Measurements from ENCODE around the gene MFSD6. TPM values are rescaled to one million over a fixed set of nuclear protein-coding genes. Genes with fewer than 3 reads are reported as not detected.
A peak's percentile ranks its signal among the peaks of the same experiment; 100 is the strongest.

The MFSD6 gene
- total RNA-seq, 1 donor from 2014 or later = 55.8 TPM

GRCh38 chr2:190410166-190410565, 2.0 kb downstream of the MFSD6 start:
- ATAC-seq (no peak), DNase-seq (no peak)
- peaks cover 27% of the 10 kb centered on the region for H3K4me1 ChIP-seq
- H3K27ac ChIP-seq = no peak overlapping the region
- intact Hi-C loops (cut with DNase I) = no loop called here
- no peaks in the 10 kb centered on the region for H3K9me3 ChIP-seq
- H3K4me3 ChIP-seq = no peak overlapping the region
- no peaks in the 10 kb centered on the region for H3K27me3 ChIP-seq
- no peak for TF ChIP-seq CTCF (IDR thresholded peaks at IDR 0.05)
- no peaks in the 10 kb centered on the region for H3K36me3 ChIP-seq

GRCh38 chr2:190412966-190413365, 4.8 kb downstream of the MFSD6 start:
- TF ChIP-seq CTCF (IDR thresholded peaks at IDR 0.05) = no peak
- Histone ChIP-seq H3K27ac (no peak overlapping the region), H3K4me3 (no peak overlapping the region), H3K4me1 (peaks cover 30% of the 10 kb centered on the region), H3K27me3 (no peaks in the 10 kb centered on the region), H3K9me3 (no peaks in the 10 kb centered on the region), H3K36me3 (no peaks in the 10 kb centered on the region)
- intact Hi-C loops (cut with DNase I) = no loop called here
- ATAC-seq = no peak
- no peak for DNase-seq

GRCh38 chr2:190413421-190413820, 5.3 kb downstream of the MFSD6 start:
- Histone ChIP-seq H3K27me3 (no peaks in the 10 kb centered on the region), H3K36me3 (no peaks in the 10 kb centered on the region), H3K4me3 (no peak overlapping the region), H3K27ac (no peak overlapping the region), H3K9me3 (no peaks in the 10 kb centered on the region), H3K4me1 (peaks cover 30% of the 10 kb centered on the region)
- TF ChIP-seq CTCF (IDR thresholded peaks at IDR 0.05) = no peak
- ATAC-seq = peak; percentile 66
- DNase-seq = no peak
- intact Hi-C loops (cut with DNase I) = no loop called here

GRCh38 chr2:190415251-190415650, 7.1 kb downstream of the MFSD6 start:
- Histone ChIP-seq H3K27me3 (no peaks in the 10 kb centered on the region), H3K27ac (no peak overlapping the region), H3K36me3 (no peaks in the 10 kb centered on the region), H3K9me3 (no peaks in the 10 kb centered on the region), H3K4me3 (no peak overlapping the region), H3K4me1 (peaks cover 22% of the 10 kb centered on the region)
- intact Hi-C loops (cut with DNase I) = no loop called here
- no peak for TF ChIP-seq CTCF (IDR thresholded peaks at IDR 0.05)
- ATAC-seq (no peak), DNase-seq (no peak)

- intact Hi-C loops (cut with DNase I) = no loop called here
- no peak for DNase-seq
- no peak for TF ChIP-seq CTCF (IDR thresholded peaks at IDR 0.05)
- H3K36me3 ChIP-seq = no peaks in the 10 kb centered on the region
- no peaks in the 10 kb centered on the region for H3K27me3 ChIP-seq
- no peak for ATAC-seq
- no peak overlapping the region for H3K4me3 ChIP-seq
- peaks cover 19% of the 10 kb centered on the region for H3K4me1 ChIP-seq
- H3K9me3 ChIP-seq = no peaks in the 10 kb centered on the region
- peak overlapping the region; percentile 47 for H3K27ac ChIP-seq
Observed at GRCh38 chr2:190415794-190416775, 7.9 kb downstream of the MFSD6 start.
